GM23338 (cell line): Measurements from ENCODE around the gene MAP2K2. TPM values are rescaled to one million over a fixed set of nuclear protein-coding genes. Genes with fewer than 3 reads are reported as not detected.

Experiments used
- ATAC-seq: fragments of 200-7000 bp; cut with Tn5 transposase; 3 replicates; pipeline ENCODE4 v1.9.1; 2020
- DNase-seq: peaks from one replicate; pipeline ENCODE4 v3.0.0-alpha.2; 2015; ENCODE audit warnings: low spot score
- H2AFZ ChIP-seq: fragments of 200-600 bp; sonication (generic); 2 replicates; pipeline ENCODE4 v1.8.0; 2016; ENCODE audit warnings: antibody characterized with exemption, mild to moderate bottlenecking, moderate library complexity
- H3F3A ChIP-seq: fragments of 200-600 bp; sonication (generic); replicated peaks from 2 replicates; pipeline ENCODE4 v1.8.0; 2017; ENCODE audit warnings: antibody characterized with exemption, mixed run types, low read depth
- H3K27ac ChIP-seq: fragments of 200-600 bp; sonication (generic); 2 replicates; pipeline ENCODE4 v1.6.1; 2016; ENCODE audit warnings: low read depth
- H3K27me3 ChIP-seq: fragments of 200-600 bp; sonication (generic); 2 replicates; pipeline ENCODE4 v1.8.0; 2016; ENCODE audit warnings: mild to moderate bottlenecking, mixed run types, moderate library complexity; ENCODE audit not compliant: insufficient read depth
- H3K36me3 ChIP-seq: fragments of 200-600 bp; sonication (generic); 2 replicates; pipeline ENCODE4 v1.8.0; 2016; ENCODE audit warnings: mild to moderate bottlenecking; ENCODE audit not compliant: insufficient read depth
- H3K4me1 ChIP-seq: fragments of 200-600 bp; sonication (generic); 2 replicates; pipeline ENCODE4 v1.8.0; 2016; ENCODE audit warnings: mild to moderate bottlenecking, moderate library complexity; ENCODE audit not compliant: insufficient read depth
- H3K4me2 ChIP-seq: fragments of 200-600 bp; sonication (generic); 2 replicates; pipeline ENCODE4 v1.7.1; 2017; ENCODE audit warnings: mixed run types
- H3K4me3 ChIP-seq: fragments of 200-600 bp; sonication (generic); 2 replicates; pipeline ENCODE4 v1.6.1; 2016; ENCODE audit warnings: mixed run types
- H3K79me2 ChIP-seq: fragments of 200-600 bp; sonication (generic); replicated peaks from 2 replicates; pipeline ENCODE4 v1.8.0; 2017; ENCODE audit warnings: mild to moderate bottlenecking; ENCODE audit not compliant: insufficient read depth
- H3K9me2 ChIP-seq: fragments of 200-600 bp; sonication (generic); 2 replicates; pipeline ENCODE4 v1.8.0; 2017; ENCODE audit not compliant: insufficient read depth
- H4K20me1 ChIP-seq: fragments of 200-600 bp; sonication (generic); replicated peaks from 2 replicates; pipeline ENCODE4 v1.8.0; 2017; ENCODE audit warnings: mild to moderate bottlenecking; ENCODE audit not compliant: insufficient read depth
- H3K27ac Mint-ChIP-seq: 2 replicates; pipeline ENCODE4 v1.8.0; 2020; ENCODE audit warnings: inconsistent platforms, mild to moderate bottlenecking, moderate library complexity, mixed read lengths
- H3K27me3 Mint-ChIP-seq: 3 replicates; pipeline ENCODE4 v1.8.0; 2022; ENCODE audit warnings: low read depth, mild to moderate bottlenecking, moderate library complexity, mixed read lengths, inconsistent platforms; ENCODE audit not compliant: insufficient read depth, poor library complexity
- H3K36me3 Mint-ChIP-seq: 3 replicates; pipeline ENCODE4 v1.8.0; 2021; ENCODE audit warnings: low read depth, mild to moderate bottlenecking, inconsistent platforms, moderate library complexity, mixed read lengths
- H3K4me1 Mint-ChIP-seq: 3 replicates; pipeline ENCODE4 v1.8.0; 2020; ENCODE audit warnings: mild to moderate bottlenecking, inconsistent platforms, mixed read lengths
- H3K4me3 Mint-ChIP-seq: 3 replicates; pipeline ENCODE4 v1.8.0; 2021; ENCODE audit warnings: moderate library complexity, mild to moderate bottlenecking, inconsistent platforms, mixed read lengths
- H3K9me3 Mint-ChIP-seq: 3 replicates; pipeline ENCODE4 v1.8.0; 2020; ENCODE audit warnings: moderate library complexity, mild to moderate bottlenecking, inconsistent platforms, mixed read lengths
- EZH2 ChIP-seq: fragments of 200-600 bp; sonication (generic); IDR thresholded peaks from one replicate; pipeline ENCODE4 v1.8.0; 2017; ENCODE audit warnings: antibody characterized with exemption, mild to moderate bottlenecking, low read depth; ENCODE audit not compliant: unreplicated experiment
- JUNB ChIP-seq: IDR thresholded peaks from one replicate; pipeline ENCODE4 v1.6.1; 2016; ENCODE audit warnings: antibody characterized with exemption; ENCODE audit not compliant: unreplicated experiment
- NANOG ChIP-seq: IDR thresholded peaks from 2 replicates; pipeline ENCODE4 v1.6.1; 2016; ENCODE audit warnings: antibody characterized with exemption, borderline replicate concordance
- STAT1 ChIP-seq: IDR thresholded peaks from one replicate; pipeline ENCODE4 v1.6.1; 2016; ENCODE audit warnings: antibody characterized with exemption; ENCODE audit not compliant: unreplicated experiment
- ZNF114 ChIP-seq: fragments of 250-450 bp; sonication (Bioruptor Pico); IDR thresholded peaks from 2 replicates; pipeline ENCODE4 v1.5.0; 2020; ENCODE audit warnings: mild to moderate bottlenecking, moderate library complexity
- ZNF331 ChIP-seq: fragments of 250-450 bp; sonication (Bioruptor Pico); IDR thresholded peaks from 2 replicates; pipeline ENCODE4 v1.5.0; 2020; ENCODE audit warnings: low read depth, mild to moderate bottlenecking, moderate library complexity
- polyA plus RNA-seq: library from polyadenylated mRNA; unstranded; fragments of >200 nt; fragmentation: Nextera tagmentation; extraction: Ambion mirVana; gene quantifications from 2 replicates; pipeline ENCODE4 v1.2.1, GENCODE V29; 2016
- total RNA-seq: library from RNA; depleted of rRNA; stranded (reverse); fragments of >200 nt; shearing (Covaris generic); gene quantifications from 2 replicates; pipeline ENCODE4 v1.2.3, GENCODE V29; 2014
- TF ChIP-seq, protein P1 (sequence below): IDR thresholded peaks from 2 replicates; pipeline ENCODE4 v1.6.1; 2016; ENCODE audit warnings: antibody characterized with exemption
- TF ChIP-seq, protein P2 (sequence below): IDR thresholded peaks from one replicate; pipeline ENCODE4 v1.6.1; 2018; ENCODE audit warnings: antibody characterized with exemption; ENCODE audit not compliant: unreplicated experiment

MAP2K2 gene
- total and polyA plus RNA-seq, 2 experiments from 2014 or later, result 99.7 to 151 TPM

DNA sequence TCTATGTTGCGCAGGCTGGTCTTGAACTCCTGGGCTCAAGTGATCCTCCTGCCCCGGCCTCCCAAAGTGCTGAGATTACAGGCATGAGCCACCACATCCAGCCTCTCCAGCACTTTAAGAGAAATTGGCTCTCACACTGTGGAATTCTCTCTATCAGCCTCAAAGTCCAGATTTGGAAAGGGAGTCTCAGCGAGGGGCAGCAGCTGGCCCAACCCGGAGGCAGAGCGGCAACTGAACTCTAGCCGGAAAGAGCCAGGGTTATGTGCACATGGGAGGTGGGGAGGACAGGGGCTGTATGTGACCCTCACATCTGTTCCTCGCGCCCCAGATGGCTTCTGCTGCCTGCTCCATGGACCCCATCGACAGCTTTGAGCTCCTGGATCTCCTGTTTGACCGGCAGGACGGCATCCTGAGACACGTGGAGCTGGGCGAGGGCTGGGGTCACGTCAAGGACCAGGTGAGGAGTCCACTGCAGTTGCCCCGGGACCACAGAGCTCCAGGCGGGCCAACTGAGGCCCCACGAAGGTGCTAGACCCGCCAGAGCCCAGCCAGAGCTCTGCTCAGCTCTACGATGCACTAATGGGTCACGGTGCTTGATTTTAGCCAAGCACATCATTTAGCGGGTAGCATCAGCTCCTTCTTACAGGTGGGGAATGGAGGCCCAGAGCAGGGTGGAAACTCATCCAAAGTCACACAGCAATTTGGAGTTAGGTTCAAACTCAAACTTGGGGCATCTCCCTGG lies 30.8 kb upstream of the MAP2K2 start (continued):
- TF ChIP-seq, protein P1, sequence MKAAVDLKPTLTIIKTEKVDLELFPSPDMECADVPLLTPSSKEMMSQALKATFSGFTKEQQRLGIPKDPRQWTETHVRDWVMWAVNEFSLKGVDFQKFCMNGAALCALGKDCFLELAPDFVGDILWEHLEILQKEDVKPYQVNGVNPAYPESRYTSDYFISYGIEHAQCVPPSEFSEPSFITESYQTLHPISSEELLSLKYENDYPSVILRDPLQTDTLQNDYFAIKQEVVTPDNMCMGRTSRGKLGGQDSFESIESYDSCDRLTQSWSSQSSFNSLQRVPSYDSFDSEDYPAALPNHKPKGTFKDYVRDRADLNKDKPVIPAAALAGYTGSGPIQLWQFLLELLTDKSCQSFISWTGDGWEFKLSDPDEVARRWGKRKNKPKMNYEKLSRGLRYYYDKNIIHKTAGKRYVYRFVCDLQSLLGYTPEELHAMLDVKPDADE, result no peak
- TF ChIP-seq ZNF114 (CRISPR knock-in tag), result no peak
- TF ChIP-seq ZNF331, result no peak
- TF ChIP-seq JUNB, result no peak
- no peak for TF ChIP-seq STAT1
- TF ChIP-seq NANOG, result no peak

DNA sequence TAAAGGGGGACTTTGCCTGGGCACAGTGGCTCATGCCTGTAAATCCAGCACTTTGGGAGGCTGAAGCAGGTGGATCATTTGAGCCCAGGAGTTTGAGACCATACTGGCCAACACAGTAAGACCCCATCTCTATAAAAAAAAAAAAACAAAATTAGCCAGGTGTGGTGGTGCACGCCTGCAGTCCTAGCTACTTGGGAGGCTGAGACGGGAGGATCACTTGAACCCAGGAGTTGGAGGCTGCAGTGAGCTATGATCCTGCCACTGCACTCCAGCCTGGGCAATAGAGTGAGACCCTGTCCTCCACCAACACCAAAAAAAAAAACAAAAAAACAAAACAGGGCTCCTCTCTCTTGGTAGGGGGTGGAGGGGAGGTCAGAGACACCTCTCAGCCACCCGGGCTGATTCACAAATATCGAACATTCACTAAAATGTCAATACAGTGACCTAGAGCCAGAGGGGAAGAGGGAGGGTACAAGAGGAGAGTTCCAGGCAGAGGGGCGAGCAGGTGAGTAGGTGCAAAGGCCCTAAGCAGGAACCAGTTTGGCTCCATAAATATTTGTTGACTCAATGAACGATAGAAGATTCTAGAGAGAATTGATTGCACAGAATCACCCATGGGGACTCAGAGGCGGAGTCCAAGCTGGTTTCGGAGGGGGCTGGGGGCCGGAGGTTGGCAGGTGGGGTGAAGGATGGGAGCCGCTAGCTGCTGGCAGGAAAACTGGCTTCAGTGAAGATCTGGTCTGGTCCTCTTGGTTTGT lies 28.5 kb upstream of the MAP2K2 start:
- Histone ChIP-seq H3K36me3 (no peaks in the 10 kb centered on the region), H3F3A (no peaks in the 10 kb centered on the region), H3K4me1 (no peaks in the 10 kb centered on the region), H2AFZ (no peak overlapping the region), H3K79me2 (no peaks in the 10 kb centered on the region), H3K4me3 (no peak overlapping the region), H3K27ac (no peak overlapping the region), H3K9me2 (no peaks in the 10 kb centered on the region), H4K20me1 (no peaks in the 10 kb centered on the region), H3K27me3 (no peaks in the 10 kb centered on the region), H3K4me2 (no peak overlapping the region)
- no peaks in the 10 kb centered on the region for H3K36me3 Mint-ChIP-seq
- peaks cover 7% of the 10 kb centered on the region for H3K27me3 Mint-ChIP-seq
- H3K9me3 Mint-ChIP-seq, result no peaks in the 10 kb centered on the region
- DNase-seq (no peak), ATAC-seq (no peak)
- no peak overlapping the region for H3K4me3 Mint-ChIP-seq
- no peak for TF ChIP-seq JUNB
- TF ChIP-seq, protein P2, sequence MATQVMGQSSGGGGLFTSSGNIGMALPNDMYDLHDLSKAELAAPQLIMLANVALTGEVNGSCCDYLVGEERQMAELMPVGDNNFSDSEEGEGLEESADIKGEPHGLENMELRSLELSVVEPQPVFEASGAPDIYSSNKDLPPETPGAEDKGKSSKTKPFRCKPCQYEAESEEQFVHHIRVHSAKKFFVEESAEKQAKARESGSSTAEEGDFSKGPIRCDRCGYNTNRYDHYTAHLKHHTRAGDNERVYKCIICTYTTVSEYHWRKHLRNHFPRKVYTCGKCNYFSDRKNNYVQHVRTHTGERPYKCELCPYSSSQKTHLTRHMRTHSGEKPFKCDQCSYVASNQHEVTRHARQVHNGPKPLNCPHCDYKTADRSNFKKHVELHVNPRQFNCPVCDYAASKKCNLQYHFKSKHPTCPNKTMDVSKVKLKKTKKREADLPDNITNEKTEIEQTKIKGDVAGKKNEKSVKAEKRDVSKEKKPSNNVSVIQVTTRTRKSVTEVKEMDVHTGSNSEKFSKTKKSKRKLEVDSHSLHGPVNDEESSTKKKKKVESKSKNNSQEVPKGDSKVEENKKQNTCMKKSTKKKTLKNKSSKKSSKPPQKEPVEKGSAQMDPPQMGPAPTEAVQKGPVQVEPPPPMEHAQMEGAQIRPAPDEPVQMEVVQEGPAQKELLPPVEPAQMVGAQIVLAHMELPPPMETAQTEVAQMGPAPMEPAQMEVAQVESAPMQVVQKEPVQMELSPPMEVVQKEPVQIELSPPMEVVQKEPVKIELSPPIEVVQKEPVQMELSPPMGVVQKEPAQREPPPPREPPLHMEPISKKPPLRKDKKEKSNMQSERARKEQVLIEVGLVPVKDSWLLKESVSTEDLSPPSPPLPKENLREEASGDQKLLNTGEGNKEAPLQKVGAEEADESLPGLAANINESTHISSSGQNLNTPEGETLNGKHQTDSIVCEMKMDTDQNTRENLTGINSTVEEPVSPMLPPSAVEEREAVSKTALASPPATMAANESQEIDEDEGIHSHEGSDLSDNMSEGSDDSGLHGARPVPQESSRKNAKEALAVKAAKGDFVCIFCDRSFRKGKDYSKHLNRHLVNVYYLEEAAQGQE, result no peak
- no peak overlapping the region for H3K27ac Mint-ChIP-seq
- H3K4me1 Mint-ChIP-seq, result no peaks in the 10 kb centered on the region

DNA sequence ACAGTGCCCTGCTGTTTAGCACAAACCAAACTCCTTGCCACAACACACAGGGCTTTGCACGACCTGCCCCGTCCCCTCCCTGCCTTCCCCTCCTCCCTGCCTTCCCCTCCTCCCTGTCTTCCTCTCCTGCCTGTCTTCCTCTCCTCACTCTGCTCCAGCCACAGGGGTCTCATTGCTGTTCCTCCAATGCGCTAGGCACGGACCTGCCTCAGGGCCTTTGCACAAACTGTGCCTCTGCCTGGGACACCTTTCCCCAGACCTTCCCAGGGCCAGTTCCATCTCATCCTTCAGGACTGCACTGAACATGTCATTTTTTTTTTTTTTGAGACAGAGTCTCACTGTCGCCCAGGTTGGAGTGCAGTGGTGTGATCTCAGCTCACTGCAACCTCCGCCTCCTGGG lies 27.7 kb upstream of the MAP2K2 start:
- H4K20me1 ChIP-seq, result no peaks in the 10 kb centered on the region
- ATAC-seq, result no peak
- no peaks in the 10 kb centered on the region for H3K36me3 Mint-ChIP-seq
- H3K4me3 Mint-ChIP-seq, result no peak overlapping the region
- no peak for DNase-seq
- no peaks in the 10 kb centered on the region for H3K27me3 ChIP-seq
- H3K79me2 ChIP-seq, result no peaks in the 10 kb centered on the region
- no peak overlapping the region for H3K27ac ChIP-seq
- no peaks in the 10 kb centered on the region for H3K36me3 ChIP-seq
- no peak overlapping the region for H3K4me3 ChIP-seq
- H2AFZ ChIP-seq, result no peak overlapping the region
- no peaks in the 10 kb centered on the region for H3K9me3 Mint-ChIP-seq
- H3K4me1 ChIP-seq, result no peaks in the 10 kb centered on the region
- H3K4me1 Mint-ChIP-seq, result no peaks in the 10 kb centered on the region
- H3K27me3 Mint-ChIP-seq, result peaks cover 10% of the 10 kb centered on the region
- no peaks in the 10 kb centered on the region for H3K9me2 ChIP-seq
- no peak overlapping the region for H3K4me2 ChIP-seq
- H3K27ac Mint-ChIP-seq, result no peak overlapping the region
- no peaks in the 10 kb centered on the region for H3F3A ChIP-seq
- TF ChIP-seq EZH2, result no peak
